Gastrocnemius medialis (tissue), 4 donors: ENCODE measurements around the gene PRDM5. TPM values are rescaled to one million over a fixed set of nuclear protein-coding genes. Genes with fewer than 3 reads are reported as not detected.

Experiments used
- ATAC-seq, 2 donors: fragments of 150-250 bp; one replicate each; pipeline ENCODE4 v1.9.1; 2016
- DNase-seq, 2 donors: peaks; one replicate each; pipeline ENCODE4 v3.0.0-alpha.2; 2019
- H3K27ac ChIP-seq, 4 donors: fragments of 200-600 bp; sonication (generic); 1 replicate in 1 of 4; 2 replicates in 3 of 4; pipeline ENCODE4 v1.5.1; 2016 to 2018; ENCODE audit warnings: mild to moderate bottlenecking in 2 of 4, moderate library complexity in 1 of 4
- H3K27me3 ChIP-seq, 3 donors: fragments of 200-600 bp; sonication (generic) in 2 of 3; 1 replicate in 1 of 3; 2 replicates in 2 of 3; pipeline versions ENCODE4 v1.5.1 to v1.6.0; 2016 to 2019; ENCODE audit warnings: mild to moderate bottlenecking in 1 of 3, moderate library complexity in 1 of 3
- H3K36me3 ChIP-seq, 2 donors: fragments of 200-600 bp; sonication (generic) in 1 of 2; one replicate each; pipeline ENCODE4 v1.5.1; 2017 to 2018
- H3K4me1 ChIP-seq, 2 donors: fragments of 200-600 bp; sonication (generic) in 1 of 2; one replicate each; pipeline ENCODE4 v1.5.1; 2016 to 2017; ENCODE audit warnings: mild to moderate bottlenecking in 2 of 2
- H3K4me3 ChIP-seq, 4 donors: fragments of 200-600 bp; sonication (generic) in 3 of 4; 1 replicate in 1 of 4; 2 replicates in 3 of 4; pipeline ENCODE4 v1.5.1; 2016 to 2019; ENCODE audit warnings: mild to moderate bottlenecking in 2 of 4
- H3K9me3 ChIP-seq, 3 donors: fragments of 200-600 bp; sonication (generic) in 2 of 3; 1 replicate in 1 of 3; 2 replicates in 2 of 3; pipeline ENCODE4 v1.5.1; 2016 to 2019
- POLR2A ChIP-seq, 2 donors: fragments of 450-650 bp; IDR thresholded peaks; one replicate each; pipeline ENCODE4 v1.6.1; 2017; ENCODE audit warnings: antibody characterized with exemption in 2 of 2, mild to moderate bottlenecking in 2 of 2, moderate library complexity in 2 of 2
- in situ Hi-C, 4 donors: fragments of 200-750 bp; cut with MboI; loops; one replicate each; pipeline versions ENCODE4 v1.15.0 to v1.8.0; 2017; ENCODE audit warnings: low sequenced_read_pairs in 4 of 4
- intact Hi-C: fragments of 100-400 bp; cut with DNase I; formaldehyde crosslinking; loops from one replicate; pipeline ENCODE4 v1.15.1; 2023; ENCODE audit warnings: low total_unique reads
- total RNA-seq, 4 donors: library from RNA; depleted of rRNA; stranded (reverse); fragments of >200 nt; gene quantifications; one replicate each; pipeline versions ENCODE4 v1.1.0 to v1.2.3, GENCODE V29; 2016
- TF ChIP-seq, protein P1 (sequence below), 5 experiments: fragments of 450-650 bp in 3 of 5; fragments of 200-600 bp in 2 of 5; sonication (generic) in 2 of 5; IDR thresholded peaks in 4 of 5; conservative IDR thresholded peaks in 1 of 5; 1 replicate in 4 of 5; 2 replicates in 1 of 5; pipeline ENCODE4 v1.5.1; 2016 to 2019; ENCODE audit warnings: antibody characterized with exemption in 5 of 5, mild to moderate bottlenecking in 3 of 5, moderate library complexity in 3 of 5

Gene PRDM5
- total RNA-seq, 4 donors from 2014 or later, result 1.3 to 2.3 (median 1.6) TPM

DNA sequence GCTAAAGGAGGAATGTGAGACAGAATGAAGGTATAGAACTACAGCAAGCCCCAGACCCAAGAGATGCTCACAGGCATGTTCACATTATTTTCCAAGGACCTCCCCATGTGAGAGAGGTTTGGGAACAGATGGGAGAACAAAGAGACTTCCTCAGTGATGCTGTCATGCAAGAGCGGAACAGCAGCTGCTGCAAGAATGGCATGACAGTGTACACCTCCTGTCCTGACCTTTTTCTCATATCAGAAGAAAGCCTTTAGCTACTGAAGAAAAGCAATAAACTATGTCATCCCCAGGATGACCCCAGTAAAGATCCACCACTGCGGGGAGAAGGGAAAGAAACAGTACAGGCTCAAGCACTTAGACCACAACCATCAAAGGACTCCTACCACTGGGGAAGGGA, 7.2 kb downstream of the PRDM5 start:
- no peaks in the 10 kb centered on the region for H3K27me3 ChIP-seq
- no peak for DNase-seq
- ATAC-seq, result no peak
- H3K36me3 ChIP-seq, result no peaks in the 10 kb centered on the region
- H3K4me3 ChIP-seq, result no peak overlapping the region
- peaks cover 0 to 11% of the 10 kb centered on the region in 2 donors for H3K4me1 ChIP-seq
- H3K9me3 ChIP-seq, result no peaks in the 10 kb centered on the region
- H3K27ac ChIP-seq, result no peak overlapping the region
- TF ChIP-seq POLR2A (IDR thresholded peaks at IDR 0.05), result no peak
- TF ChIP-seq, protein P1, sequence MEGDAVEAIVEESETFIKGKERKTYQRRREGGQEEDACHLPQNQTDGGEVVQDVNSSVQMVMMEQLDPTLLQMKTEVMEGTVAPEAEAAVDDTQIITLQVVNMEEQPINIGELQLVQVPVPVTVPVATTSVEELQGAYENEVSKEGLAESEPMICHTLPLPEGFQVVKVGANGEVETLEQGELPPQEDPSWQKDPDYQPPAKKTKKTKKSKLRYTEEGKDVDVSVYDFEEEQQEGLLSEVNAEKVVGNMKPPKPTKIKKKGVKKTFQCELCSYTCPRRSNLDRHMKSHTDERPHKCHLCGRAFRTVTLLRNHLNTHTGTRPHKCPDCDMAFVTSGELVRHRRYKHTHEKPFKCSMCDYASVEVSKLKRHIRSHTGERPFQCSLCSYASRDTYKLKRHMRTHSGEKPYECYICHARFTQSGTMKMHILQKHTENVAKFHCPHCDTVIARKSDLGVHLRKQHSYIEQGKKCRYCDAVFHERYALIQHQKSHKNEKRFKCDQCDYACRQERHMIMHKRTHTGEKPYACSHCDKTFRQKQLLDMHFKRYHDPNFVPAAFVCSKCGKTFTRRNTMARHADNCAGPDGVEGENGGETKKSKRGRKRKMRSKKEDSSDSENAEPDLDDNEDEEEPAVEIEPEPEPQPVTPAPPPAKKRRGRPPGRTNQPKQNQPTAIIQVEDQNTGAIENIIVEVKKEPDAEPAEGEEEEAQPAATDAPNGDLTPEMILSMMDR (IDR thresholded peaks at IDR 0.05 in 4 of 5, conservative IDR thresholded peaks at IDR 0.05 in 1 of 5), result no peak
- intact Hi-C loops (loop anchor here (10.0 kb wide), 1 partner anchor 1851 kb away; no protein-coding TSS in a partner anchor), in situ Hi-C loops (no loop called here)

DNA sequence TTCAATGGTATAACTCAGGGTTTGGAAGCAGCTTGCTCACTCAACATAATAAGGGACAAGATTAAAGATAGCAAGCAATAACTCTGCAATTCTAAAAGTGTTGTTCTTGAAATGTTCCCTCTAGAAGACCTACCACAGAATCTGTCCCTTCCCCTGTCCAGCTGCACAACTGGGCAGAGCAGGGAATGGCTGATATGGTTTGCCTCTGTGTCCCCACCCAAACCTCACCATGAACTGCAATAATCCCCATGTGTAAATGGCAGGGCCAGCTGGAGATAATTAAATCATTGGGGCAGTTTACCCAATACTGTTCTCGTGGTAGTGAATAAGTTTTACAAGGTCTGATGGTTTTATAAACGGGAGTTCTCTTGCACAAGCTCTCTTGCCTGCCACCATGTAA, 19.1 kb downstream of the PRDM5 start:
- H3K4me3 ChIP-seq, result no peak overlapping the region
- H3K36me3 ChIP-seq, result no peaks in the 10 kb centered on the region
- no peaks in the 10 kb centered on the region for H3K27me3 ChIP-seq
- ATAC-seq, result no peak
- in situ Hi-C loops (no loop called here), intact Hi-C loops (no loop called here)
- H3K9me3 ChIP-seq, result no peaks in the 10 kb centered on the region
- H3K27ac ChIP-seq, result no peak overlapping the region
- TF ChIP-seq, protein P1 (IDR thresholded peaks at IDR 0.05 in 4 of 5, conservative IDR thresholded peaks at IDR 0.05 in 1 of 5), result no peak
- TF ChIP-seq POLR2A (IDR thresholded peaks at IDR 0.05), result no peak
- H3K4me1 ChIP-seq, result no peaks in the 10 kb centered on the region
- DNase-seq, result no peak

DNA sequence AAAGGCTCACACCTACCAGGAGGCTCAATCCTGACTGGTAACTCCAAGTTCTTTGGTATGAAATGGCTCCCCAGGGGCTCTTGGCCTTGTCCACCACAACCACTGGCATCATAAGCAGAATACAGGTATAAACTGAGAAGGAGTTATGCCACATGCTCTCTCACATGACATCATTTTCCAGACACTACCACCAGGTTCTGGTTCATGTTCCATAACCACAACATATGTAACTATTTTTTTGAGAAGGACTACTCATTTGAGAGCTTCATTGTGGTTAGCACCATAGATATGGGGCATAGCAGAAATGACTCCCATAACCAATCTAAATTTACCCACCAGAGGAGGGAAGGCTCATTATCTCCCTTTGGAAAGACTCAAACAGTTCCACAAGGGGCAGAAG, 19.6 kb downstream of the PRDM5 start:
- Histone ChIP-seq H3K4me1 (no peaks in the 10 kb centered on the region), H3K36me3 (no peaks in the 10 kb centered on the region), H3K27ac (no peak overlapping the region), H3K4me3 (no peak overlapping the region), H3K9me3 (no peaks in the 10 kb centered on the region), H3K27me3 (no peaks in the 10 kb centered on the region)
- TF ChIP-seq, protein P1 (IDR thresholded peaks at IDR 0.05 in 4 of 5, conservative IDR thresholded peaks at IDR 0.05 in 1 of 5), result no peak
- no peak for TF ChIP-seq POLR2A (IDR thresholded peaks at IDR 0.05)
- in situ Hi-C loops (no loop called here), intact Hi-C loops (no loop called here)
- ATAC-seq, result no peak
- DNase-seq, result no peak

DNA sequence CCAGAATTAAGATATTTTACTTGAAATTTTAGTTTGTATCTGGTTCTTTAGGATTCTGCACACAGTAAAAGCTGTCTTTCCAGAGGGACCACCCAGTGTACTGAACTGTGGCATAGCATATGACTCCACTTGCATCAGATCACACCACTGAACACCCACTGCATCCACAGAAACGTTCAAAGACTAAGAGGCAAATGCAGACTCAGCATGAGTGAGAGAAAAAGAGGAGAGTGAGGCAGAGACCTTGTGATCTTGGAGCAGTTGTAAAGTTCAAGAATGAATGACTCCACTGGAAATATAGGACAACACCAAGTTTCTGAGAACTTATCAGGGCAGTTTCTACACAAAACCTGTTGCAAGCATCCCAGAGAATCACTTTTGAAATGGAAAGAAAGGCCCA, 20.8 kb downstream of the PRDM5 start:
- no peak for DNase-seq
- Histone ChIP-seq H3K4me3 (no peak overlapping the region), H3K27me3 (no peaks in the 10 kb centered on the region), H3K36me3 (no peaks in the 10 kb centered on the region), H3K27ac (no peak overlapping the region), H3K9me3 (no peaks in the 10 kb centered on the region), H3K4me1 (no peaks in the 10 kb centered on the region)
- intact Hi-C loops, result no loop called here
- in situ Hi-C loops, result no loop called here
- no peak for ATAC-seq
- TF ChIP-seq POLR2A (IDR thresholded peaks at IDR 0.05), result no peak
- TF ChIP-seq, protein P1 (IDR thresholded peaks at IDR 0.05 in 4 of 5, conservative IDR thresholded peaks at IDR 0.05 in 1 of 5), result no peak
